ENCODE measurements around the gene LCE3A. TPM values are rescaled to one million over a fixed set of nuclear protein-coding genes. Genes with fewer than 3 reads are reported as not detected.

Gene LCE3A
- total and polyA plus RNA-seq, 4 donors = not detected

- H3K27ac ChIP-seq (ENCODE audit: low read depth in 1 of 2, low read length in 2 of 2) = no peak overlapping the region
- no peak overlapping the region for H3K9ac ChIP-seq (ENCODE audit: low read depth in 1 of 2, low read length in 2 of 2)
- H3K27me3 ChIP-seq (ENCODE audit: control insufficient read depth in 4 of 4, insufficient read depth in 4 of 4, low read length in 3 of 4) = no peaks in the 10 kb centered on the region
- WGBS = 90% methylated on average over 3 of the region's 3 CpGs
- no peaks in the 10 kb centered on the region for H3K36me3 ChIP-seq (ENCODE audit: control insufficient read depth in 4 of 4, insufficient read depth in 3 of 4, low read depth in 1 of 4, low read length in 3 of 4)
- no peak for TF ChIP-seq JUND (IDR thresholded peaks at IDR 0.05)
- TF ChIP-seq HNF4G (IDR thresholded peaks at IDR 0.05) = no peak
- TF ChIP-seq EGR1 (IDR thresholded peaks at IDR 0.05; ENCODE audit: low read depth in 2 of 2) = no peak
- TF ChIP-seq TAF1 (conservative IDR thresholded peaks at IDR 0.05) = no peak
- TF ChIP-seq RXRA (IDR thresholded peaks at IDR 0.05) = no peak
- TF ChIP-seq REST (IDR thresholded peaks at IDR 0.05) = no peak
- TF ChIP-seq FOXA2 (IDR thresholded peaks at IDR 0.05) = no peak
- TF ChIP-seq FOXA1 (IDR thresholded peaks at IDR 0.05) = no peak
- TF ChIP-seq ZBTB33 (IDR thresholded peaks at IDR 0.05) = no peak
- TF ChIP-seq NR2F2 (IDR thresholded peaks at IDR 0.05) = no peak
- no peak for TF ChIP-seq YY1 (IDR thresholded peaks at IDR 0.05)
- TF ChIP-seq GABPA (IDR thresholded peaks at IDR 0.05 in 1 of 2, conservative IDR thresholded peaks at IDR 0.05 in 1 of 2) = no peak
- TF ChIP-seq RAD21 (IDR thresholded peaks at IDR 0.05) = no peak
- no peak for TF ChIP-seq CTCF (IDR thresholded peaks at IDR 0.05; ENCODE audit: low read depth, low read length, missing input control)
- TF ChIP-seq MAX (IDR thresholded peaks at IDR 0.05) = no peak
- H3K4me1 ChIP-seq (ENCODE audit: control insufficient read depth in 4 of 4, insufficient read depth in 4 of 4, low read length in 3 of 4) = no peaks in the 10 kb centered on the region
- H3K9me3 ChIP-seq (ENCODE audit: control insufficient read depth in 4 of 4, low read length in 3 of 4) = no peaks in the 10 kb centered on the region
- no peak overlapping the region for H3K4me3 ChIP-seq (ENCODE audit: low read depth in 1 of 3, low read length in 3 of 3)
- no peak for DNase-seq (ENCODE audit: low spot score)
Measured at GRCh38 chr1:152630596-152630995, 7.7 kb upstream of the LCE3A start.

- Histone ChIP-seq H3K36me3 (ENCODE audit: control insufficient read depth in 4 of 4, insufficient read depth in 3 of 4, low read depth in 1 of 4, low read length in 3 of 4) (no peaks in the 10 kb centered on the region), H3K27ac (ENCODE audit: low read depth in 1 of 2, low read length in 2 of 2) (no peak overlapping the region), H3K9me3 (ENCODE audit: control insufficient read depth in 4 of 4, low read length in 3 of 4) (no peaks in the 10 kb centered on the region), H3K4me3 (ENCODE audit: low read depth in 1 of 3, low read length in 3 of 3) (no peak overlapping the region), H3K4me1 (ENCODE audit: control insufficient read depth in 4 of 4, insufficient read depth in 4 of 4, low read length in 3 of 4) (peaks cover 0 to 15% (median 7%) of the 10 kb centered on the region in 4 donors), H3K27me3 (ENCODE audit: control insufficient read depth in 4 of 4, insufficient read depth in 4 of 4, low read length in 3 of 4) (no peaks in the 10 kb centered on the region), H3K9ac (ENCODE audit: low read depth in 1 of 2, low read length in 2 of 2) (no peak overlapping the region)
- WGBS = 73% methylated on average over 1 of the region's 1 CpG
- DNase-seq (ENCODE audit: low spot score) = no peak
- TF ChIP-seq EGR1 (IDR thresholded peaks at IDR 0.05; ENCODE audit: low read depth in 2 of 2) = no peak
- no peak for TF ChIP-seq MAX (IDR thresholded peaks at IDR 0.05)
- no peak for TF ChIP-seq YY1 (IDR thresholded peaks at IDR 0.05)
- TF ChIP-seq HNF4A (conservative IDR thresholded peaks at IDR 0.05) = no peak
- TF ChIP-seq JUND (IDR thresholded peaks at IDR 0.05) = no peak
- TF ChIP-seq ATF3 (IDR thresholded peaks at IDR 0.05) = no peak
- no peak for TF ChIP-seq RAD21 (IDR thresholded peaks at IDR 0.05)
- TF ChIP-seq TAF1 (conservative IDR thresholded peaks at IDR 0.05) = no peak
Measured at GRCh38 chr1:152626744-152627143, 3.8 kb upstream of the LCE3A start.

All from liver (tissue), 9 donors.